ENCODE data around the gene GPR55. TPM values are rescaled to one million over a fixed set of nuclear protein-coding genes. Genes with fewer than 3 reads are reported as not detected.

The GPR55 gene
- total RNA-seq, 1 experiment from 2014 or later = not detected

DNA sequence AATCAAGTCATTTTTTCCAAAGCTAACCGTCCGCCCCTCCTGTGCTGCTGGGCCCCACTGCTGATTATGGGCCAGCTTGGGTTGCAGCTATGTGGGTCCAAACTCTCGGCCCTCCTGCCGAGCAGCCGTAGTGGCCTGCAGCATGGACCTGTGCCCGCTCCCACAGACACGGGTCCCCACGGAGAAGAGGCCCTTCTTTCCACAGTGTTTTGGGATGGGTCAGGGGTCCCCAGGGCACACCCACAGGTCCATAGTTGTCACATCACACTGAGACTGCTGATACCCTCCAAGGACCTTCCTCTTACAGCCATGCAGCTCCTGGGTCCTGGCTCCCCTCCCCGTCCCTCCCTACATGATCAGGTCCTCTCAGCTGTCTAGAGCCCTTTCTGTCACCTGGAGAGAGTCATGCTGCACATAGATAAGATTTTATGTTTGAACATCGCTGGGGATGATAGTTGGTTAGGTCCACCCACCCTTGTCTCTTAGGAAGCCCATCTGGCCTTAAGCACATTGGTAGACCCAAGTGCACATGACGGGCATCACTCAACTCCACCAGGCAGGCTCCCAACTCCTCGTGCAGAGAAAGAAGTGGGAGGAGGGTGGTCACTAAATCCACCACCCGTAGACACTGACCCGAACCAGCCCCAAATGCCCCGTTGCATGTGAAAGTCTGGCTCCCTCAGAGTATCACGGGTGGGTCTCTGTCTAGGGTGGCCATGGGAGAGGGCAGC is 17.5 kb downstream of the GPR55 start:
- CTCF ChIA-PET = interaction anchor here (1.1 to 4.8 kb wide), 3 partner anchors 17 to 83 kb away, joined by 3 to 25 read pairs (median 3); no protein-coding TSS in a partner anchor
- no peak overlapping the region for H3K27ac Mint-ChIP-seq
- peaks cover 30% of the 10 kb centered on the region for H3K27me3 Mint-ChIP-seq (ENCODE audit: low read depth)

More for the DNA sequence above, 17.5 kb downstream of the GPR55 start:
- peaks cover 16% of the 10 kb centered on the region; the same call in 1 of the 2 replicates for H3K9me3 Mint-ChIP-seq
- no peaks in the 10 kb centered on the region for H3K36me3 Mint-ChIP-seq
- TF ChIP-seq NR1H2 (CRISPR knock-in tag; IDR thresholded peaks at IDR 0.05) (no peak), JUN (CRISPR knock-in tag; IDR thresholded peaks at IDR 0.05) (no peak), ZNF317 (CRISPR knock-in tag; IDR thresholded peaks at IDR 0.05; ENCODE audit: borderline replicate concordance, low read depth) (no peak), ZNF138 (CRISPR knock-in tag; conservative IDR thresholded peaks at IDR 0.05) (no peak), CTCF (IDR thresholded peaks at IDR 0.05) (no peak), SMAD4 (CRISPR knock-in tag; IDR thresholded peaks at IDR 0.05) (no peak), E2F1 (CRISPR knock-in tag; IDR thresholded peaks at IDR 0.05) (no peak), ZNF532 (CRISPR knock-in tag; IDR thresholded peaks at IDR 0.05; ENCODE audit: borderline replicate concordance) (no peak)
- TF ChIP-seq, protein P1, sequence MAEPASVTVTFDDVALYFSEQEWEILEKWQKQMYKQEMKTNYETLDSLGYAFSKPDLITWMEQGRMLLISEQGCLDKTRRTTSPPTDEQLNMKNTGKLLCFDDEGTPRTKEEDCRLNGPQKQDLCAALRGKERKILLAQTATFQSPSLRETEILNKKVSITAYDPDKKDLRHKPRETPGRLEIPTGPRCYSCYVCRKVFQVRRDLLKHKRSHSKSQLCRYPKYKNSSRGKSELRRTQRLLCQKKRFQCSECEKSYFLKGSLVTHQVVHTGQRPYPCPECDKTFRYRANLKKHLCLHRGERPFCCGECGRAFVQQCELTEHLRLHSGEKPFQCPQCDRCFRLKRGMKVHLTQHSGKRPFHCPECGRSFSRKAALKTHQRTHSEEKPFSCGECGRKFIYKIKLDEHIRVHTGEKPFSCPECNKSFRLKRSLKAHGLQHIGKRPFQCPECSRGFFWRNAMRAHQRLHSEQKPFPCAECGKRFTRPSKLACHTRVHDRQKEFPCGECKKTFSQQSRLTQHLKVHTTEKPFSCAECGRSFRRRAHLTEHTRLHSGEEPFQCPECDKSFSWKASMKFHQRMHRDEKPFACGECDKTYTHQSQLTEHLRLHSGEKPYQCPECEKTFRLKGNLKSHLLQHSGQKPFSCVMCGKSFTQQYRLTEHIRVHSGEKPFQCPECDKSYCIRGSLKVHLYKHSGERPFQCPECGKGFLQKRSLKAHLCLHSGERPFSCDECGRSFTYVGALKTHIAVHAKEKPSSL (CRISPR knock-in tag; conservative IDR thresholded peaks at IDR 0.05) = no peak
- no peak for DNase-seq (ENCODE audit: low spot score)
- ATAC-seq = no peak
- no peak overlapping the region for H3K4me3 Mint-ChIP-seq
- peaks cover 50% of the 10 kb centered on the region for H3K4me1 Mint-ChIP-seq
- POLR2A ChIA-PET = no interaction called here

Measured in WTC11 (cell line).